PC-9 (cell line): ENCODE results near the gene DUSP7.

Experiments
- EZH2 ChIP-seq: fragments of 200-600 bp; sonication (generic); IDR thresholded peaks from 2 replicates; pipeline ENCODE4 v1.8.0; 2017; ENCODE audit warnings: antibody characterized with exemption, low read depth
- TF ChIP-seq, protein P1 (sequence below): fragments of 200-600 bp; sonication (generic); conservative IDR thresholded peaks from 2 replicates; pipeline ENCODE4 v1.6.1; 2017; ENCODE audit warnings: mixed run types, antibody characterized with exemption, mild to moderate bottlenecking, moderate library complexity

DNA sequence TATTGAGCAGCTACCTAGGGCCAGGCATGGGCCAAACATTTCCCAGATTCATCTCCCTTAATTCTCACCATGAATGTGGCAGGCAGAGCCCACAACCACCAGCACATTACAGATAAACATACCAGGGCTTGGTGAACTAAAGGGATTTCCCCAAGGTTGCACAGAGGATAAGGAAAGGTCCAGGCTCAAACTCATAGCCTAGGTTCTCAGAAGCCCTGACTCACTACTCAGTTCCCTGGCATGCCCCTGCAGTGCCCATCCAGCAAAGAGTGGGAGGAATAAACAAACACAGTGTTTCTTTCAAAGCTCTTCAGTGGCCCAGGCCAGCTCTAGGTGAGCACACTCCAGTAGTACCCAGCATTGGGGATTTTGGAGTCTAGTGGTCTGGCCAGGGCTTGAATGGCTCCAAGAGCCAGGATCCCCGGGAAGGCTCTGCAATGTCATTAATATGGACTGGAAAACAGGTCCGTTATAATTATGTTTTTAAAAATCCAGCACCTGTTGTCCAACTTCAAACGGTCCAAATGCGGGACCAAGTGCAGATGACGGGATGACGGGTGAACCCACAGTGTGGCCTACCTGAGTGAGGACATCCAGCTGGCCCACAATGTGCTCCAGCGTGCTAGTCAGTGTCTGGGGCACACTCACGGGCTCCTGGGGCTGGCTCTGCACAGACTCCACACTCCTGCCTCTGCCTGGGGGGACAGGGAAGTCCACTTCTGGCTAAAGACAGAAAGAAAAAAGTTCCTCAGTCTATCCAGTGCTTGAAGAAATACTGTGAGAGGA is 39.8 kb upstream of the DUSP7 start:
- TF ChIP-seq, protein P1, sequence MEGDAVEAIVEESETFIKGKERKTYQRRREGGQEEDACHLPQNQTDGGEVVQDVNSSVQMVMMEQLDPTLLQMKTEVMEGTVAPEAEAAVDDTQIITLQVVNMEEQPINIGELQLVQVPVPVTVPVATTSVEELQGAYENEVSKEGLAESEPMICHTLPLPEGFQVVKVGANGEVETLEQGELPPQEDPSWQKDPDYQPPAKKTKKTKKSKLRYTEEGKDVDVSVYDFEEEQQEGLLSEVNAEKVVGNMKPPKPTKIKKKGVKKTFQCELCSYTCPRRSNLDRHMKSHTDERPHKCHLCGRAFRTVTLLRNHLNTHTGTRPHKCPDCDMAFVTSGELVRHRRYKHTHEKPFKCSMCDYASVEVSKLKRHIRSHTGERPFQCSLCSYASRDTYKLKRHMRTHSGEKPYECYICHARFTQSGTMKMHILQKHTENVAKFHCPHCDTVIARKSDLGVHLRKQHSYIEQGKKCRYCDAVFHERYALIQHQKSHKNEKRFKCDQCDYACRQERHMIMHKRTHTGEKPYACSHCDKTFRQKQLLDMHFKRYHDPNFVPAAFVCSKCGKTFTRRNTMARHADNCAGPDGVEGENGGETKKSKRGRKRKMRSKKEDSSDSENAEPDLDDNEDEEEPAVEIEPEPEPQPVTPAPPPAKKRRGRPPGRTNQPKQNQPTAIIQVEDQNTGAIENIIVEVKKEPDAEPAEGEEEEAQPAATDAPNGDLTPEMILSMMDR = no peak
- TF ChIP-seq EZH2 = no peak
